Measurements from ENCODE around the gene GNA15. TPM values are rescaled to one million over a fixed set of nuclear protein-coding genes. Genes with fewer than 3 reads are reported as not detected.

The GNA15 gene, protein sequence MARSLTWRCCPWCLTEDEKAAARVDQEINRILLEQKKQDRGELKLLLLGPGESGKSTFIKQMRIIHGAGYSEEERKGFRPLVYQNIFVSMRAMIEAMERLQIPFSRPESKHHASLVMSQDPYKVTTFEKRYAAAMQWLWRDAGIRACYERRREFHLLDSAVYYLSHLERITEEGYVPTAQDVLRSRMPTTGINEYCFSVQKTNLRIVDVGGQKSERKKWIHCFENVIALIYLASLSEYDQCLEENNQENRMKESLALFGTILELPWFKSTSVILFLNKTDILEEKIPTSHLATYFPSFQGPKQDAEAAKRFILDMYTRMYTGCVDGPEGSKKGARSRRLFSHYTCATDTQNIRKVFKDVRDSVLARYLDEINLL
- total RNA-seq = under 0.01 and 0.09 TPM in 2 replicates

DNA sequence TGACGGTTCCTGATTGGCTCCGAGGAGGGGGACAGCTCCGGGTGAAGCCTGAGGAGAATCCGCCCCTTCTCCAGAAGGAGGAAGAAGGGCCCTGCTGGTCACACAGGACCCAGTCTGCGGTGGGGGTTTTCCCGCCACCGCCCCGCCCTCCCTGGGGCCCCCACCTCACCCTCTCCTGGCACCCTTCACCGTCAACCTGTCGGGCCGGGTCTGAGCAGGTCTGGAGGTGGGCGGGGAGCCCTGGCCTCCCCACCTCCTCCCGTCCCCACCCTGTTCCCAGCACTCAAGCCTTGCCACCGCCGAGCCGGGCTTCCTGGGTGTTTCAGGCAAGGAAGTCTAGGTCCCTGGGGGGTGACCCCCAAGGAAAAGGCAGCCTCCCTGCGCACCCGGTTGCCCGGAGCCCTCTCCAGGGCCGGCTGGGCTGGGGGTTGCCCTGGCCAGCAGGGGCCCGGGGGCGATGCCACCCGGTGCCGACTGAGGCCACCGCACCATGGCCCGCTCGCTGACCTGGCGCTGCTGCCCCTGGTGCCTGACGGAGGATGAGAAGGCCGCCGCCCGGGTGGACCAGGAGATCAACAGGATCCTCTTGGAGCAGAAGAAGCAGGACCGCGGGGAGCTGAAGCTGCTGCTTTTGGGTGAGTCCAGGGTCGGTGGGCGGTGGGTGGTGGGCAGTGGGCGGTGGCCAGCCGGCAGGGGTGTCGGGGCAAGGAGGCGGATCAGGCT, at the start of gene GNA15:
Gene GNA15, plus strand, starts transcription at position 73 of the 723 bp plus-strand sequence. Its CDS starts 418 bp downstream, at position 491.

DNA sequence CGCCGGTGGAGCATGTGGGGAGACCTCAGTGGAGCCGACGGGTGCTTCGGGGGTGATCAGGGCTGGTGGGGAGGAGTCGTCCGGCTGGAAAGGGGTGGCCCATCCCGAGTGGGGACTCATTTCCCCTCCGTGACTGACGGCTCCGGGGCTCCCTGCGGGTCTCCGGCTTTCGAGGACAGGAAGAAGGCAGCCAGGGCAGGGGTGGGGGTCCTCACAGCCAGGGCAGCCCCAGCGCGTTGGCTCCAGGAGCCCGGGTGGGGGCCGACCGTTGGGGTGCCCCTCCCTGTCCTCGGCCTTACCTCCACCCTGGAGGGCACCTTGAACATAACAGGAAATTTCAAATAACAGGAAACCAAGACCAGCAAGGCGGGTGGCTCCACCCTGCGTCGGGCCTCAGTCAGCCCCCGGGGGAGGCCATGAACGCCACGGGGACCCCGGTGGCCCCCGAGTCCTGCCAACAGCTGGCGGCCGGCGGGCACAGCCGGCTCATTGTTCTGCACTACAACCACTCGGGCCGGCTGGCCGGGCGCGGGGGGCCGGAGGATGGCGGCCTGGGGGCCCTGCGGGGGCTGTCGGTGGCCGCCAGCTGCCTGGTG, 42.6 kb downstream of the GNA15 start, which contains the start of gene S1PR4:
Gene S1PR4, plus strand, starts transcription at position 393 of the 596 bp plus-strand sequence. Its CDS starts 24 bp downstream, at position 417.

DNA sequence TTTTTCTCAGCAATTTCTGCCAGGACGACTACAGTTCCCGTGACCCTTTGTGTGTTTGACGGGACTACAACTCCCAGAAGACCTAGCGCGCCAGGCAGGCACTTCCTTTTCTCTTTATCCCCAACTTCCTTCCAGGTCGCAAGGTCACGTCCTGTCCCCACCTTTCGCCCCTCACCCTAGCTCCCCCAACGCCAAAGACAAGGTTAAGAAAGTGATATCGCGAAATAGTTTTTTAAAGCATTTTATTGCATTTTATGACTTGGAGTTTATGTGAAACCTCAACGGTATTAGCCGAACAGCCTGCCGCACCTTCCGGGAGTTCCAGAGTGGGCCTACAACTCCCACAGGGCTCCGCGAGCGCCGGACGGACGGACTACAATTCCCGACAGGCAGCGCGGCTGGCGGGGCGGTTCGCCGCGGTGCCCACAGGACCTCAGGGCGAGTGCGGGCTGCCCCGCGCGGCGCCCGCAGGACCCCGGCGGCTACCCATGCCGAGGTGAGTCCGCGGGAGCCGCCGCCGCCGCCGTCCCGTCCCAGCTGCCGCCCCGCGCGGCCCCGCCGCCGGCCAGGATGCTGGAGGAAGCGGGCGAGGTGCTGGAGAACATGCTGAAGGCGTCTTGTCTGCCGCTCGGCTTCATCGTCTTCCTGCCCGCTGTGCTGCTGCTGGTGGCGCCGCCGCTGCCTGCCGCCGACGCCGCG, 49.8 kb downstream of the GNA15 start, which contains the start of gene NCLN:
Gene NCLN, plus strand, starts transcription at position 470 of the 699 bp plus-strand sequence. Its CDS starts 101 bp downstream, at position 571.

Other genes starting within 250 kb of the GNA15 start
- 3.5 TPM in 2 replicates for gene ZNF57, start 235.1 kb upstream of the GNA15 start, total RNA-seq
- gene ZNF77, start 191.1 kb upstream of the GNA15 start, total RNA-seq = 3.3 and 4.3 TPM in 2 replicates
- gene TLE6, start 158.5 kb upstream of the GNA15 start, total RNA-seq = 0.63 and 0.94 TPM in 2 replicates
- 1.6 and 4.3 TPM in 2 replicates for gene TLE2, start 106.8 kb upstream of the GNA15 start, total RNA-seq
- gene TLE5, start 73.5 kb upstream of the GNA15 start, total RNA-seq = 118 and 134 TPM in 2 replicates
- 35.8 and 45.3 TPM in 2 replicates for gene GNA11, start 41.7 kb upstream of the GNA15 start, total RNA-seq
- gene S1PR4, start 42.7 kb downstream of the GNA15 start, total RNA-seq = not detected in 2 replicates
- gene NCLN, start 49.9 kb downstream of the GNA15 start, total RNA-seq = 27.6 and 32.8 TPM in 2 replicates
- not detected in 2 replicates for gene CELF5, start 88.6 kb downstream of the GNA15 start, total RNA-seq
- gene NFIC, start 230.6 kb downstream of the GNA15 start, total RNA-seq = 40.7 and 70.5 TPM in 2 replicates

Data from bronchial smooth muscle cell (primary cell).